Measurements from ENCODE around the gene RBM10. TPM values are rescaled to one million over a fixed set of nuclear protein-coding genes. Genes with fewer than 3 reads are reported as not detected.
"Not testable (repeated sequence)": the region's sequence is repeated elsewhere in the genome, so short reads cannot be mapped to it uniquely, and the experiment has no call there.

RBM10 gene
- total and polyA plus RNA-seq, 7 donors, result 18.2 to 33.8 (median 25.0) TPM

DNA sequence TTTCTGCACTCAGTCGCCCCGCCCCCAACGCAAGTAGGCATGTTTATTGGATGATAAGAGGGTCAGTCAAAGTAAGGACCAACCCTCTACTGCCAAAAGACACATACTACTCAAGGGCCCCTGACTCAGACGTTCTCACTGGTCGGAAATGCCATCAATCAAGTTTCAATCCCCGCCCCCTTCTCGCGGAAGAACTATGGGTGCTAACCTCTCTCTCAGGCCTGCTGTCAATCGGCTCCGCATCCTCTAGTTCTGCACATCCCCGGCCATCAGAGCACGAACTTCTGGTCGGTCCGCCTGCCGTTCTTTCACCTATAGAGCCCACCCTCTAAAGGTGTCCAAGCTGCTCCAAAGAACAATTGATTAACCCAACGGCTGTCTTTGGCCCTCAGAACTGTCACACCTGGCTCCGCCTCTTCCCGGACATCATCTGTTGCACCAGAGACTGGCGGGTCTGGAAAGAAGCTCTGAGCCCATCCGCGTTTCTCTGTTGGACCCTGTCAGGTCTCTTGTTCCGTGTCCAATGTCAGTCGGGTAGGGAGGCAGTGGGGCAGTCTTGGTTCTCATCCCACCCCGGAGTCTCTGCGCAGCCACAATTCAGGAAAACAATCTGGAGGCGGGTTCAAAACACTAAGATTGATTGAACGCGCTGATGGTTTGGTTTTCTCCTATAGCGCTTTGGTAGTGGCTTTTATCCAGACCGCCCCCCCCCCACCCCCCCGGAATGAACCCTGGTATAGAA, 15.7 kb upstream of the RBM10 start:
- Histone ChIP-seq H3K9me3 (no peaks in the 10 kb centered on the region), H3K36me3 (ENCODE audit: insufficient read depth in 1 of 2, low read depth in 1 of 2) (no peaks in the 10 kb centered on the region), H3K27ac (peak overlapping the region; percentile 77), H3K27me3 (ENCODE audit: insufficient read depth in 3 of 3, low read length in 2 of 3) (no peaks in the 10 kb centered on the region), H3K4me1 (no peaks in the 10 kb centered on the region), H3K4me3 (peak overlapping the region; percentile 72)
- intact Hi-C loops (cut with DNase I), result no loop called here
- 0 to 31% (median 0%) methylated on average over 21 to 31 of the region's 31 CpGs for WGBS, 3 donors
- DNase-seq (peak; percentile 87 to 93), ATAC-seq (peak; percentile 98 to 99 (median 98))
- TF ChIP-seq, protein P1, sequence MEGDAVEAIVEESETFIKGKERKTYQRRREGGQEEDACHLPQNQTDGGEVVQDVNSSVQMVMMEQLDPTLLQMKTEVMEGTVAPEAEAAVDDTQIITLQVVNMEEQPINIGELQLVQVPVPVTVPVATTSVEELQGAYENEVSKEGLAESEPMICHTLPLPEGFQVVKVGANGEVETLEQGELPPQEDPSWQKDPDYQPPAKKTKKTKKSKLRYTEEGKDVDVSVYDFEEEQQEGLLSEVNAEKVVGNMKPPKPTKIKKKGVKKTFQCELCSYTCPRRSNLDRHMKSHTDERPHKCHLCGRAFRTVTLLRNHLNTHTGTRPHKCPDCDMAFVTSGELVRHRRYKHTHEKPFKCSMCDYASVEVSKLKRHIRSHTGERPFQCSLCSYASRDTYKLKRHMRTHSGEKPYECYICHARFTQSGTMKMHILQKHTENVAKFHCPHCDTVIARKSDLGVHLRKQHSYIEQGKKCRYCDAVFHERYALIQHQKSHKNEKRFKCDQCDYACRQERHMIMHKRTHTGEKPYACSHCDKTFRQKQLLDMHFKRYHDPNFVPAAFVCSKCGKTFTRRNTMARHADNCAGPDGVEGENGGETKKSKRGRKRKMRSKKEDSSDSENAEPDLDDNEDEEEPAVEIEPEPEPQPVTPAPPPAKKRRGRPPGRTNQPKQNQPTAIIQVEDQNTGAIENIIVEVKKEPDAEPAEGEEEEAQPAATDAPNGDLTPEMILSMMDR (IDR thresholded peaks at IDR 0.05), result no peak

DNA sequence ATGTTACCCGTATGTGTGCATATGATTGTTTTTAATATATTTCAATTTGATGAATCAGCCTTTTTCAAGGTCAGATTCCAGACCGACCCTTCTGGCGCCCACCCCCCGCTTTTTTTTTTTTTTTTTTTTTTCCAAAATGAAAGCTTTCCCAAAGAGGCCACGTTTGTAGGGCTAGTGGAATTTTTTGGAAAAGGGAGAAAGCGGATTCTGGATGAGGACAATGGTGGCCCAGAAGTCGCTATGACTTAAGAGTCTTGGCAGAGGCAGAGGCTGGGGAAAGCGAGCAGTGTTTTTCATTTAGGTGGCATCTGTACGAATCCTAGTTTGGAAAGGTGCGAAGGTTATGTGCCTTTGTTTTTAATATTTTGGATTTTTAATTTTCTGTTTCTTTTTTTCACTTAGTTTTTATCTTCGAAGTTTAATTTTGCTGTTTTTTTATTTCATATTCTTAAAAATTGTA, 15.1 kb upstream of the RBM10 start:
- whole genome bisulfite sequencing, 3 donors, result 13 to 34% (median 15%) methylated on average over 9 to 11 of the region's 11 CpGs
- Histone ChIP-seq H3K27ac (peak overlapping the region; percentile 77), H3K36me3 (ENCODE audit: insufficient read depth in 1 of 2, low read depth in 1 of 2) (no peaks in the 10 kb centered on the region), H3K4me3 (peak overlapping the region; percentile 72), H3K27me3 (ENCODE audit: insufficient read depth in 3 of 3, low read length in 2 of 3) (no peaks in the 10 kb centered on the region), H3K4me1 (no peaks in the 10 kb centered on the region), H3K9me3 (no peaks in the 10 kb centered on the region)
- intact Hi-C loops (cut with DNase I), result no loop called here
- no peak for DNase-seq
- TF ChIP-seq, protein P1 (IDR thresholded peaks at IDR 0.05), result no peak
- peak in 1 of 4 donors; percentile 46 for ATAC-seq

DNA sequence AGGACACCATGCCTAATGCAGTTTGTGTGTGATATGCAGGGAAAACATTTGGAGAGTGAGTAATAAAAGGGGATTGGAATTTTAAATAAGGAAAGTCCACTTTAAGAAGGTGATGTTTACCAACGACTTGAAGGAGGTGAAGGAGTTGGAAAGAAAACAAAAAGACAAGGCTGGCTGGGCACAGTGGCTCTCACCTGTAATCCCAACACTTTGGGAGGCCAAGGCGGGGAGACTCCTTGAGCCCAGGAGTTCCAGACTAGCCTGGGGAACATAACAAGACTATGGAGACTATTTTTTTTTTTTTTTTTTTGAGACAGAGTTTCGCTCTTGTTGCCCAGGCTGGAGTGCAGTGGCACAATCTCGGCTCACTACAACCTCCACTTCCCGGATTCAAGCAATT, 11.5 kb upstream of the RBM10 start:
- TF ChIP-seq, protein P1 (IDR thresholded peaks at IDR 0.05), result no peak
- intact Hi-C loops (cut with DNase I), result no loop called here
- H3K4me3 ChIP-seq, result no peak overlapping the region
- H3K27me3 ChIP-seq (ENCODE audit: insufficient read depth in 3 of 3, low read length in 2 of 3), result no peaks in the 10 kb centered on the region
- ATAC-seq (no peak), DNase-seq (no peak)
- WGBS, 3 donors, result 67 to 85% (median 83%) methylated on average over 4 to 5 of the region's 5 CpGs
- no peak overlapping the region for H3K27ac ChIP-seq
- H3K36me3 ChIP-seq (ENCODE audit: insufficient read depth in 1 of 2, low read depth in 1 of 2), result no peaks in the 10 kb centered on the region
- no peaks in the 10 kb centered on the region for H3K9me3 ChIP-seq
- H3K4me1 ChIP-seq, result no peaks in the 10 kb centered on the region

DNA sequence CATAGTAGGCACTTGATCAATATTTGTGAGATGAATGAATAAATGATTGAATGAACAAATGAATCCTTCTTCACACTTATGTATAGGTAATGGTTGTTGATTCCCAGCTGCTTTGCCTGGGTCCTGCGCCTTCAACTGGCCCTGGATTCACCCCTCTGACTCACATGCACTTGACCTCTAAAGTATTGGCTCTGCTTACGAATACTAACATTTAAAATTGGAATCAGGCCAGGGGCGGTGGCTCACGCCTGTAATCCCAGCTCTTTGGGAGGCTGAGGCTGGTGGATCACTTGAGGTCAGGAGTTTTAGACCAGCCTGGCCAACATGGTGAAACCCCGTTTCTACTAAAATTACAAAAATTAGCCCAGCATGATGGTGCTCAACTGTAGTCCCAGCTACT, 9.4 kb upstream of the RBM10 start:
- ATAC-seq, result peak in 3 of 4 donors; percentile 69 to 73 (median 70)

DNA sequence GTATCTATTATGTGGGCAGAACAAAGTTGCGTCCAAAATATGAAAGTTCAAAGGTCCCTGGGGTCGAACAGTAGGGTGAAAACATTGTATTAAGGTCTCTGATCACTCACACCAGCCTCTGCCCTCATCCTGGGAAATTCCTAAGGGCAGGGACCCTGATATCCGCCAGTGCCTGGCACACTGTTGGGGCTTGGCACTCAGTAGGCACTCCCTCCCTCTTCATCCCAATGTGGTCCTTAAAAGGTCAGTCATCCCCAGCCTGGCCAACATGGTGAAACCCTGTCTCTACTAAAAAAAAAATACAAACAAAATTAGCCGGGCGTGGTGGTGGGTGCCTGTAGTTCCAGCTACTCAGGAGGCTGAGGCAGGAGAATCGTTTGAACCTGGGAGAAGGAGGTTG, 6.8 kb upstream of the RBM10 start:
- Histone ChIP-seq H3K9me3 (no peaks in the 10 kb centered on the region), H3K4me3 (no peak overlapping the region), H3K27ac (no peak overlapping the region), H3K27me3 (ENCODE audit: insufficient read depth in 3 of 3, low read length in 2 of 3) (peaks cover 0 to 5% (median 0%) of the 10 kb centered on the region in 3 donors), H3K4me1 (peaks cover 3% of the 10 kb centered on the region), H3K36me3 (ENCODE audit: insufficient read depth in 1 of 2, low read depth in 1 of 2) (peaks cover 0 to 12% of the 10 kb centered on the region in 2 donors)
- no peak for ATAC-seq
- 55 to 89% (median 60%) methylated on average over 5 to 6 of the region's 6 CpGs for WGBS, 3 donors
- DNase-seq, result no peak
- intact Hi-C loops (cut with DNase I), result no loop called here
- TF ChIP-seq, protein P1 (IDR thresholded peaks at IDR 0.05), result no peak

More for the DNA sequence above, 9.4 kb upstream of the RBM10 start:
- H3K27me3 ChIP-seq (ENCODE audit: insufficient read depth in 3 of 3, low read length in 2 of 3); H3K4me3 ChIP-seq; H3K27ac ChIP-seq; H3K9me3 ChIP-seq; H3K36me3 ChIP-seq (ENCODE audit: insufficient read depth in 1 of 2, low read depth in 1 of 2); H3K4me1 ChIP-seq; DNase-seq; intact Hi-C loops (cut with DNase I): not testable (repeated sequence)
- WGBS, 3 donors, result 63 to 76% (median 66%) methylated on average over 5 of the region's 5 CpGs
